PC-3 (cell line): ENCODE measurements around the gene LELP1.

ENCODE experiments used
- EZH2 ChIP-seq: fragments of 300-600 bp; sonication (generic); IDR thresholded peaks from one replicate; pipeline ENCODE4 v1.6.1; 2017; ENCODE audit warnings: antibody characterized with exemption, mild to moderate bottlenecking, low read length; ENCODE audit not compliant: unreplicated experiment
- TF ChIP-seq, protein P1 (sequence below): fragments of 300-600 bp; sonication (generic); conservative IDR thresholded peaks from 2 replicates; pipeline ENCODE4 v1.5.1; 2017; ENCODE audit warnings: antibody characterized with exemption, low read depth, mild to moderate bottlenecking, low read length

- TF ChIP-seq, protein P1, sequence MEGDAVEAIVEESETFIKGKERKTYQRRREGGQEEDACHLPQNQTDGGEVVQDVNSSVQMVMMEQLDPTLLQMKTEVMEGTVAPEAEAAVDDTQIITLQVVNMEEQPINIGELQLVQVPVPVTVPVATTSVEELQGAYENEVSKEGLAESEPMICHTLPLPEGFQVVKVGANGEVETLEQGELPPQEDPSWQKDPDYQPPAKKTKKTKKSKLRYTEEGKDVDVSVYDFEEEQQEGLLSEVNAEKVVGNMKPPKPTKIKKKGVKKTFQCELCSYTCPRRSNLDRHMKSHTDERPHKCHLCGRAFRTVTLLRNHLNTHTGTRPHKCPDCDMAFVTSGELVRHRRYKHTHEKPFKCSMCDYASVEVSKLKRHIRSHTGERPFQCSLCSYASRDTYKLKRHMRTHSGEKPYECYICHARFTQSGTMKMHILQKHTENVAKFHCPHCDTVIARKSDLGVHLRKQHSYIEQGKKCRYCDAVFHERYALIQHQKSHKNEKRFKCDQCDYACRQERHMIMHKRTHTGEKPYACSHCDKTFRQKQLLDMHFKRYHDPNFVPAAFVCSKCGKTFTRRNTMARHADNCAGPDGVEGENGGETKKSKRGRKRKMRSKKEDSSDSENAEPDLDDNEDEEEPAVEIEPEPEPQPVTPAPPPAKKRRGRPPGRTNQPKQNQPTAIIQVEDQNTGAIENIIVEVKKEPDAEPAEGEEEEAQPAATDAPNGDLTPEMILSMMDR, result no peak
- TF ChIP-seq EZH2, result no peak
Observed at GRCh38 chr1:153248176-153248879, 45.1 kb downstream of the LELP1 start.
